Calu3 (cell line): ENCODE measurements around the gene ATCAY. TPM values are rescaled to one million over a fixed set of nuclear protein-coding genes. Genes with fewer than 3 reads are reported as not detected.
A peak's percentile ranks its signal among the peaks of the same experiment; 100 is the strongest.

Experiments used
- BruUV-seq: library from RNA; stranded (reverse); fragments of 400-500 nt; replicated peaks from 2 replicates; lab custom pipeline; 2021; lab: Mats Ljungman, UMichigan
- CTCF ChIA-PET: fragments of 300-600 bp; sonication (Branson Sonifier 250); formaldehyde crosslinking; loops from one replicate; lab custom pipeline; 2022; ENCODE audit warnings: antibody characterized with exemption; lab: Charles Lee
- DNase-seq: peaks from one replicate; pipeline ENCODE4 v3.0.0; 2022
- H3K27ac Mint-ChIP-seq: one replicate; pipeline ENCODE4 v1.8.0; 2022; ENCODE audit warnings: mixed read lengths; ENCODE audit not compliant: unreplicated experiment
- H3K27me3 Mint-ChIP-seq: one replicate; pipeline ENCODE4 v1.8.0; 2022; ENCODE audit warnings: mixed read lengths; ENCODE audit not compliant: unreplicated experiment
- H3K36me3 Mint-ChIP-seq: one replicate; pipeline ENCODE4 v1.8.0; 2022; ENCODE audit warnings: mild to moderate bottlenecking, moderate library complexity, mixed read lengths; ENCODE audit not compliant: insufficient read depth, unreplicated experiment
- H3K4me1 Mint-ChIP-seq: one replicate; pipeline ENCODE4 v1.8.0; 2022; ENCODE audit warnings: mild to moderate bottlenecking, low read depth, mixed read lengths; ENCODE audit not compliant: unreplicated experiment
- H3K4me3 Mint-ChIP-seq: one replicate; pipeline ENCODE4 v1.8.0; 2022; ENCODE audit warnings: mild to moderate bottlenecking, low read depth, moderate library complexity, mixed read lengths; ENCODE audit not compliant: unreplicated experiment
- H3K9me3 Mint-ChIP-seq: one replicate; pipeline ENCODE4 v1.8.0; 2022; ENCODE audit warnings: low read depth, mixed read lengths; ENCODE audit not compliant: unreplicated experiment
- CTCF ChIP-seq: fragments of 200-600 bp; IDR thresholded peaks from one replicate; pipeline ENCODE4 v1.8.0; 2022; ENCODE audit warnings: antibody characterized with exemption; ENCODE audit not compliant: unreplicated experiment
- intact Hi-C: fragments of 100-400 bp; cut with micrococcal nuclease; formaldehyde crosslinking; loops from one replicate; pipeline ENCODE4 v1.10.0; 2022; ENCODE audit not compliant: unreplicated experiment
- total RNA-seq: library from RNA; stranded (reverse); gene quantifications from 2 replicates; pipeline ENCODE4 v1.2.3, GENCODE V29; 2022

Gene ATCAY
- total RNA-seq, 1 experiment from 2014 or later, result not detected

- intact Hi-C loops, result no loop called here
- Mint-ChIP-seq H3K4me3 (peak within 1 kb of the TSS; percentile 78), H3K27me3 (no peaks in the 10 kb centered on the region), H3K36me3 (peaks cover 68% of the 10 kb centered on the region), H3K27ac (peak within 1 kb of the TSS; percentile 72), H3K9me3 (no peaks in the 10 kb centered on the region), H3K4me1 (peaks cover 14% of the 10 kb centered on the region)
- CTCF ChIA-PET, result interaction anchor here (1.0 to 1.2 kb wide), 2 partner anchors 17 to 118 kb away, joined by 3 to 6 read pairs; no protein-coding TSS in a partner anchor
- peak; percentile 95 for DNase-seq
- BruUV-seq, result no TSS peak
- no peak for TF ChIP-seq CTCF
These were observed 90.5 kb downstream of the ATCAY start, which contains the start of gene DAPK3 for GRCh38 chr19:3970808-3971598. DAPK3 (minus strand) TSS chr19:3971099; CDS start chr19:3969735, 1,364 bp downstream.

- CTCF ChIA-PET, result interaction anchor here (1.4 kb wide), 1 partner anchor 13 kb away, joined by 4 read pairs; no protein-coding TSS in a partner anchor
- Mint-ChIP-seq H3K4me1 (peaks cover 3% of the 10 kb centered on the region), H3K9me3 (no peaks in the 10 kb centered on the region), H3K27me3 (no peaks in the 10 kb centered on the region), H3K27ac (no peak overlapping the region), H3K4me3 (no peak overlapping the region), H3K36me3 (peaks cover 77% of the 10 kb centered on the region)
- intact Hi-C loops, result no loop called here
- no peak for TF ChIP-seq CTCF
- DNase-seq, result no peak
- BruUV-seq, result no TSS peak
These were observed 94.7 kb downstream of the ATCAY start for GRCh38 chr19:3975144-3975543.

GRCh38 chr19:3975637-3976087 lies 95.2 kb downstream of the ATCAY start:
- TF ChIP-seq CTCF, result no peak
- H3K4me3 Mint-ChIP-seq, result no peak overlapping the region
- DNase-seq, result no peak
- CTCF ChIA-PET, result interaction anchor here (1.4 kb wide), 1 partner anchor 12 kb away, joined by 4 read pairs; no protein-coding TSS in a partner anchor
- H3K36me3 Mint-ChIP-seq, result peaks cover 73% of the 10 kb centered on the region
- H3K27ac Mint-ChIP-seq, result no peak overlapping the region
- no peaks in the 10 kb centered on the region for H3K27me3 Mint-ChIP-seq
- BruUV-seq, result no TSS peak
- intact Hi-C loops, result no loop called here
- H3K4me1 Mint-ChIP-seq, result no peaks in the 10 kb centered on the region
- no peaks in the 10 kb centered on the region for H3K9me3 Mint-ChIP-seq

DNA sequence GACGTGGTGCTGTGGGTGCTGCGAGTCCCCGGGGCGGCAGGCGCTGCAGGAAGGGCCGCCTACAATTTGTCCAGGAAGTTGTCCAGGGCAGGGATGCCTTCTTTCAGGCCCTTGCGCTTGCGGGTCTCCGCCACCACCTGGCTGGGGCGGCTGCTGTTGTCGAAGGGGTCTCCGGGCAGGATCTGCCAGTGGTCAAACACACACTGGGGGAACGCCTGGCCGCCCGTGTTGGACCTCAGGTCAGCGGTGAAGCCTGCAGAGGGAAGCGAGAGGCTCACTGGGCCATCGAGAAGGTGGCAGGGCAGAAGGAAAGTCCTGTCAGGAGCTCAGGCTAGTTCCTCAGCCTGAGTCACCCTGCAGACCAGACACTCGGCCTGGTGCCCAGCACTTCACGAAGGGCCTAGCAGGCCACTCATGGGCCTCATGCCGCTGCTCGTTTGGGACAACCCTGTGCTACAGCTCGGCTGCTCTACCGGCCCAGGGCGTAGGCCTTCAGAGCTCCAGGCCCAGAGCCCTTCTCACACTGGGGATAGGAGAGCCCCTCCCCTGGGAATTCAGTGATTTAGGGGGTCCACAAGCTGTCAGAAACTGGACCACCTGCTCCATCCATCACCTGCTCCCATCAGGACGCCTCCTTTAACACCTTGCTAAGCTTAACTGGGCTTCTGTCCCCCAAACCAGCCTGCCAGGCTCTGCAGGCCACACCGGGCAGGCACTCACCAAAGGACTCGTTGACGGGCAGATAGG lies 96.2 kb downstream of the ATCAY start:
- no peak for TF ChIP-seq CTCF
- Mint-ChIP-seq H3K9me3 (no peaks in the 10 kb centered on the region), H3K4me3 (no peak overlapping the region), H3K27me3 (no peaks in the 10 kb centered on the region), H3K36me3 (peaks cover 73% of the 10 kb centered on the region), H3K27ac (no peak overlapping the region), H3K4me1 (no peaks in the 10 kb centered on the region)
- BruUV-seq, result TSS peak; percentile 13
- intact Hi-C loops, result no loop called here
- CTCF ChIA-PET, result interaction anchor here (1.0 kb wide), 1 partner anchor 11 kb away, joined by 3 read pairs; no protein-coding TSS in a partner anchor
- DNase-seq, result peak; percentile 54
